Uterus (tissue), 4 donors: ENCODE measurements around the gene ASPG. TPM values are rescaled to one million over a fixed set of nuclear protein-coding genes. Genes with fewer than 3 reads are reported as not detected.

Source experiments
- DNase-seq, 2 donors: peaks; one replicate each; pipeline ENCODE4 v3.0.0-alpha.2; 2019 to 2020
- H3K27ac ChIP-seq, 2 donors: fragments of 200-600 bp; sonication (generic); 1 replicate in 1 of 2; 2 replicates in 1 of 2; pipeline ENCODE4 v1.5.1; 2016 to 2018
- H3K27me3 ChIP-seq, 2 donors: fragments of 200-600 bp; sonication (generic); one replicate each; pipeline ENCODE4 v1.5.1; 2018 to 2019; ENCODE audit warnings: control low read depth in 1 of 2
- H3K36me3 ChIP-seq, 2 donors: fragments of 200-600 bp; sonication (generic); one replicate each; pipeline ENCODE4 v1.5.1; 2019; ENCODE audit warnings: control low read depth in 1 of 2
- H3K4me1 ChIP-seq, 2 donors: fragments of 200-600 bp; sonication (generic); one replicate each; pipeline ENCODE4 v1.5.1; 2018 to 2019; ENCODE audit warnings: control low read depth in 1 of 2
- H3K4me3 ChIP-seq, 2 donors: fragments of 200-600 bp; sonication (generic); 1 replicate in 1 of 2; 2 replicates in 1 of 2; pipeline ENCODE4 v1.5.1; 2018 to 2019; ENCODE audit warnings: mild to moderate bottlenecking in 1 of 2
- H3K9me3 ChIP-seq, 2 donors: fragments of 200-600 bp; sonication (generic); one replicate each; pipeline ENCODE4 v1.5.1; 2019; ENCODE audit warnings: control low read depth in 1 of 2
- POLR2A ChIP-seq, 2 donors: fragments of 450-650 bp; IDR thresholded peaks; one replicate each; pipeline ENCODE4 v1.6.1; 2016; ENCODE audit warnings: antibody characterized with exemption in 2 of 2, mild to moderate bottlenecking in 1 of 2, moderate library complexity in 1 of 2
- intact Hi-C: fragments of 100-400 bp; cut with DNase I; formaldehyde crosslinking; loops from one replicate; pipeline ENCODE4 v1.15.1; 2023; ENCODE audit warnings: low total_unique reads
- total RNA-seq, 4 donors: library from RNA; depleted of rRNA in 3 of 4; stranded (reverse); fragments of >200 nt in 3 of 4; gene quantifications; one replicate each; pipeline versions ENCODE4 v1.1.0 to v1.2.4, GENCODE V29; 2014 to 2023
- TF ChIP-seq, protein P1 (sequence below), 4 experiments: fragments of 200-600 bp in 2 of 4; fragments of 450-650 bp in 2 of 4; sonication (generic) in 2 of 4; IDR thresholded peaks; one replicate each; pipeline ENCODE4 v1.5.1; 2016 to 2019; ENCODE audit warnings: antibody characterized with exemption in 4 of 4, mild to moderate bottlenecking in 2 of 4, moderate library complexity in 1 of 4
- donor health status: DM: yes; HTN: yes; CAD: no.

ASPG gene
- total RNA-seq, 4 donors from 2014 or later = 0.41 to 16.2 (median 0.51) TPM; not detected in 1

DNA sequence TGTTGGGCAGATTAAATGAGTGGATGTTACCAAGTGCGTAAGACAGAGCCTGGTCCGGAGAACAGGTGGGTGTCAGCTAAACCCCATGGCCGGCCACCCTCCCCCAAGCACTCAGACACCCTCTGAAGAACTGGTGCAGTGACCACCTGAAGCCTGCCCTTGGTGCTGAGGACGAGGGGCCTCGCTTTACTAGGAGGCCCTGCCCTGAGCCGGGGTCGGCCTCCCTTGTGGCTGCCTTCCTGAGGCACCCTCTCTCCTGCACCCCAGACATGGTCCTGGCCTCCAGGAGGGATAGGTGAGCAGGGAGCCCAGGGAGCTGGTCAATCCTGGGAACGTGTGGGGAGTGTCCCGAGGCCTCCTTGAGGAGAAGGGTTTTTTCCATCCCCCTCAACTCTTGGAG lies 48.0 kb downstream of the ASPG start:
- H3K9me3 ChIP-seq = no peaks in the 10 kb centered on the region
- no peak for TF ChIP-seq POLR2A (IDR thresholded peaks at IDR 0.05)
- TF ChIP-seq, protein P1, sequence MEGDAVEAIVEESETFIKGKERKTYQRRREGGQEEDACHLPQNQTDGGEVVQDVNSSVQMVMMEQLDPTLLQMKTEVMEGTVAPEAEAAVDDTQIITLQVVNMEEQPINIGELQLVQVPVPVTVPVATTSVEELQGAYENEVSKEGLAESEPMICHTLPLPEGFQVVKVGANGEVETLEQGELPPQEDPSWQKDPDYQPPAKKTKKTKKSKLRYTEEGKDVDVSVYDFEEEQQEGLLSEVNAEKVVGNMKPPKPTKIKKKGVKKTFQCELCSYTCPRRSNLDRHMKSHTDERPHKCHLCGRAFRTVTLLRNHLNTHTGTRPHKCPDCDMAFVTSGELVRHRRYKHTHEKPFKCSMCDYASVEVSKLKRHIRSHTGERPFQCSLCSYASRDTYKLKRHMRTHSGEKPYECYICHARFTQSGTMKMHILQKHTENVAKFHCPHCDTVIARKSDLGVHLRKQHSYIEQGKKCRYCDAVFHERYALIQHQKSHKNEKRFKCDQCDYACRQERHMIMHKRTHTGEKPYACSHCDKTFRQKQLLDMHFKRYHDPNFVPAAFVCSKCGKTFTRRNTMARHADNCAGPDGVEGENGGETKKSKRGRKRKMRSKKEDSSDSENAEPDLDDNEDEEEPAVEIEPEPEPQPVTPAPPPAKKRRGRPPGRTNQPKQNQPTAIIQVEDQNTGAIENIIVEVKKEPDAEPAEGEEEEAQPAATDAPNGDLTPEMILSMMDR (IDR thresholded peaks at IDR 0.05) = no peak
- no peak overlapping the region for H3K27ac ChIP-seq
- H3K36me3 ChIP-seq = no peaks in the 10 kb centered on the region
- H3K4me1 ChIP-seq = peaks cover 0 to 20% of the 10 kb centered on the region in 2 donors
- DNase-seq = no peak
- H3K27me3 ChIP-seq = no peaks in the 10 kb centered on the region
- intact Hi-C loops = loop anchor here (10.0 kb wide), 1 partner anchor 431 kb away; no protein-coding TSS in a partner anchor
- H3K4me3 ChIP-seq = no peak overlapping the region

DNA sequence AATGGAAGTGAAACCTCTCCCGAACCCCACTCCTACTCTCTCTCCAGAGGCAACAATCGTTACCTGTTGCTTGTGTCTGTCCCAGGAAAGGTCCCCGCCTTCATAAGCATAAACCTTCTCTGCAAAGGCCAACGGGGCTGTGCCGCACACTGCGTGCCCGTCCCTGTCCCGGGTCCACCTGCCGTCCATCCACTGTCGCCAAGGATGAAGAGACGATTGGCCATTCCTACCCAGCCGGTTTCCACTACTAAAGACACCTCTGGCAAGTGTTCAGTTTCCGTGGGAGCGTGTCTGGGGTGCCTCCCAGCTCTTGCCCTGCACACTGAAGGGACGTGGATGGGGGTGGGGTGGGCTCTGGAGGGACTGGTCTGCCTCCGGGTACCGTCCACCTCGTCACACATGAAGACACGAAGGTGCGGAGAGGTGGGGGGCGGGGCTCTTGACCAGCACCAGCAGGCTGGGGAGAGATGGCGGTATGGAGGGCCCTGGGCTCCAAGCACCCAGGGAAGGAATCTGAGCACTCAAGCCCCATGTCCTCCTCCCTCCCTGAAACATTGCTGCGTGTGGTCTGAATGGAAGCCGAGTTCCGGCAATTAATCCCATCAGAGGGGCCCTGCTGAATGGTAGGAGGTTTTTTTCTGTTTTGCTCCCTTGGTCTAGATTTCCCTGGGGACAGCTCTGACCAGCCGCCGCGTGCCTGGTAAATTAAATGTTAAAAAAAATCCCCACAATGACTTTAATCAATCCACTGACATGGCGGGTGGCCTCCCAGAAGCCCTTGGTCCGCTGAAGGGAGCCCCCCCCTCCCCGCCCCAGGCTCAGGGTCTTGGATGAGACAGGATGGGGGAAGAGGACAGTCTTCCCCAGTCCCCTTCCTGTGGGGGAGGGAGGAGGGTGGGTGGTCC lies 48.8 kb downstream of the ASPG start:
- TF ChIP-seq, protein P1 (IDR thresholded peaks at IDR 0.05) = no peak
- TF ChIP-seq POLR2A (IDR thresholded peaks at IDR 0.05) = no peak
- Histone ChIP-seq H3K27ac (no peak overlapping the region), H3K36me3 (no peaks in the 10 kb centered on the region), H3K9me3 (no peaks in the 10 kb centered on the region), H3K27me3 (no peaks in the 10 kb centered on the region), H3K4me1 (peaks cover 0 to 24% of the 10 kb centered on the region in 2 donors), H3K4me3 (no peak overlapping the region)
- intact Hi-C loops = loop anchor here (10.0 kb wide), 1 partner anchor 430 kb away; no protein-coding TSS in a partner anchor
- DNase-seq = no peak

DNA sequence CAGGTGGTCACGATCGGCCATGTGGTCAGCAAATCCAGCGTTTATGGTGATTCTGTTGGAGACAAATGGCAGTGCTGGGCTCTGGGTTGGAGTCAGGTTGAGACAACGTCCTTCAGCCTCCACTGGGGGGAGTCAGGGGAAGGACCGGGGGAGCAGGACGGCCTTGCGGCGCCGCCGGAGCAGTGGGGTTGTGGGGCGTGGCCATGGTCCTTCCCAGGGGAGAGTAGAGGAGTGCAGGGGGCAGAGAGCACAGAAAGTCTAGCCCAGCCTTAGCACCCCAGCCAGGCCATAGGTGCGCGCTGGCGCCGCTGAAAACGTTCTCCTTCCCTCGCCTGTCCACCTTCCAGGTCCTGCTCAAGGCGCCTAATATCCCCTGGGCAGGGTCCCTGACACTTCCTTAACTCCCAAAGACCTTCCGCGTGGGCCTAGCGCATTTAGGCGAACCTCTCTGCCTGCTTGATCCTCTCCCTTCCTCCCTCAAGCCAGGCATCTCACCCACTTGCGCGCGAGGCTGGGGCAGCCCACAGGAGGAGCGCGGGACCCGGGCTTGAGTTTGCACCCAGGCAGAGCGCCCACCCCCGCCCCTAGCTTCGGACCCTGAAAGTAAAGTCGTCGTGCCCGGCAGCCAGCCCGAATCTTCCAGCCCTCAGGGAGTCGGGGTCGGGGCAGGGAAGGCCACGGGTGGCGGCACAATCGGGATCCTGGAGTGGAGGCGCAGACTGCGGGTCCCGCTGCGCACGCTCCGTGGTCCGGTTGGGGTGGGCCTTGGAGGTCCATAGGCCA lies 49.8 kb downstream of the ASPG start:
- H3K4me3 ChIP-seq = no peak overlapping the region
- intact Hi-C loops = loop anchor here (10.0 kb wide), 1 partner anchor 429 kb away; no protein-coding TSS in a partner anchor
- no peaks in the 10 kb centered on the region for H3K9me3 ChIP-seq
- no peak for DNase-seq
- H3K36me3 ChIP-seq = no peaks in the 10 kb centered on the region
- peaks cover 0 to 24% of the 10 kb centered on the region in 2 donors for H3K4me1 ChIP-seq
- H3K27me3 ChIP-seq = no peaks in the 10 kb centered on the region
- H3K27ac ChIP-seq = no peak overlapping the region
- TF ChIP-seq POLR2A (IDR thresholded peaks at IDR 0.05) = no peak
- TF ChIP-seq, protein P1 (IDR thresholded peaks at IDR 0.05) = no peak

DNA sequence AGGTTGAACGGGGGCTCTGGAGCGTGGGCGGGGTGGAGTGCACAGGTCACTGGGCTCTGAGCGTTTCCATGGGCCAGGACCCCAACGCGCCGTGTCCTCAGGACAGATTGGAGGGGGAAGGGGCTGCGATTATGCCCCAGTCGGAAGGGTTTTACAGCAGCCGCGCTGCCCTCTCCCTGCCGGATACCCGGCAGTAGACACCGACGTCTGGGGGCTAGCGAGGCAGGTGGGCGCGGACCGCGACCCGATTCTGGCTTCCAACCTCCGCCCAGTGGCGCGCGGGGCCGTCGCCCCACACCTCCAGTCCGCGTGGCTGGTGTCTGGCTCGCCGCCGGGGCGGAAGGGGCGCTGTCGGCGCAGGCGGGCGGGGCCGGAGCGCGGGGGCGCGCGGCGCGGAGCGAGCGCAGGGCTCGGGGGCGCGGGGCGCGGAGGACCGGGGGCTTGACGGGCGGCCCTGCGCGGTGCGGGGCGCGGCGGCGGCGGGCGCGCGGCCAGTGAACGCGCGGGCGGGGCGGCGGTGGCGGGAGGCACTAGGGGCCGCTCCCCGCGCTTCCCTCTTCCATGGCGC lies 50.5 kb downstream of the ASPG start:
- H3K4me3 ChIP-seq = no peak overlapping the region

More for the DNA sequence above, 50.5 kb downstream of the ASPG start:
- Histone ChIP-seq H3K36me3 (no peaks in the 10 kb centered on the region), H3K27me3 (no peaks in the 10 kb centered on the region), H3K4me1 (peaks cover 0 to 24% of the 10 kb centered on the region in 2 donors), H3K9me3 (no peaks in the 10 kb centered on the region), H3K27ac (no peak overlapping the region)
- intact Hi-C loops = loop anchor here (10.0 kb wide), 1 partner anchor 429 kb away; no protein-coding TSS in a partner anchor
- TF ChIP-seq, protein P1 (IDR thresholded peaks at IDR 0.05) = no peak
- no peak for TF ChIP-seq POLR2A (IDR thresholded peaks at IDR 0.05)
- DNase-seq = no peak
